Activated T-helper 1 cell treated with anti-CD3 and anti-CD28 coated beads, Interleukin-12 subunit alpha, Interleukin-12 subunit beta, Interleukin-2, Interleukin-4 antibody, amounts not matched to agents 30 ng/mL and 10 ng/mL and 1 ng/mL, durations not matched to agents 14 hours and 24 hours and 36 hours (primary cell): ENCODE data around the gene TRIP13. TPM values are rescaled to one million over a fixed set of nuclear protein-coding genes. Genes with fewer than 3 reads are reported as not detected.

Source experiments
- DNase-seq: peaks from one replicate; pipeline ENCODE4 v3.0.0; 2021; ENCODE audit warnings: low spot score
- H3K27ac Mint-ChIP-seq: one replicate; pipeline ENCODE4 v1.8.0; 2021; ENCODE audit warnings: mild to moderate bottlenecking, mixed read lengths
- H3K27me3 Mint-ChIP-seq: one replicate; pipeline ENCODE4 v1.8.0; 2022; ENCODE audit warnings: mild to moderate bottlenecking, moderate library complexity, mixed read lengths; ENCODE audit not compliant: insufficient read depth
- H3K36me3 Mint-ChIP-seq: one replicate; pipeline ENCODE4 v1.8.0; 2021; ENCODE audit warnings: low read depth, mixed read lengths
- H3K4me1 Mint-ChIP-seq: one replicate; pipeline ENCODE4 v1.8.0; 2021; ENCODE audit warnings: low read depth, mixed read lengths
- H3K4me3 Mint-ChIP-seq: one replicate; pipeline ENCODE4 v1.8.0; 2021; ENCODE audit warnings: mild to moderate bottlenecking, moderate library complexity, mixed read lengths
- H3K9me3 Mint-ChIP-seq: one replicate; pipeline ENCODE4 v1.8.0; 2021; ENCODE audit warnings: mixed read lengths
- intact Hi-C: fragments of 100-400 bp; cut with micrococcal nuclease; formaldehyde crosslinking; loops from one replicate; pipeline ENCODE4 v1.15.1; 2024
- total RNA-seq: library from RNA; stranded (reverse); gene quantifications from 2 replicates; pipeline ENCODE4 v1.2.3, GENCODE V29; 2022

The TRIP13 gene
- total RNA-seq, 1 donor from 2014 or later: 37.2 TPM

DNA sequence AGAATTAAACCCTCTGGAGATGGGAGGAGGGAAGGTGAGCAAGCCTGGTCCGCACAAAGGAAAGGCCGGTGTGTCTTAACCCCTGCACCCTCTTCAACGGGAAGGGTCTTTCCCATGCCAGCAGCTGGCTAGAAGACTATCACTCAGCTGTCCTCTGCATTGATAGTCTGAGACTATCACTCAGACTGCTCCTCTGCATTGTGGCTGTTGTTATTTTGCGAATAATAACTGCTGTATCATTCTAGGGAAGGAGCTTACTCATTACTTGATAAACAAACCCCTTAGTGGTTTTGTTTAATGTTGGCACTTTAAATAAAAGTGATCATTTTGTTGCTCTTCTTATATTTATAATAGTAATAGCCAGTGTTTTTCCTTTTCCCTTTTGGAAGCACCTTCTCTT, 8.1 kb downstream of the TRIP13 start:
- H3K27ac Mint-ChIP-seq: no peak overlapping the region
- H3K4me3 Mint-ChIP-seq: no peak overlapping the region
- no peaks in the 10 kb centered on the region for H3K9me3 Mint-ChIP-seq
- H3K36me3 Mint-ChIP-seq: peaks cover 33% of the 10 kb centered on the region
- DNase-seq: no peak
- intact Hi-C loops: no loop called here
- H3K27me3 Mint-ChIP-seq: no peaks in the 10 kb centered on the region
- H3K4me1 Mint-ChIP-seq: no peaks in the 10 kb centered on the region

DNA sequence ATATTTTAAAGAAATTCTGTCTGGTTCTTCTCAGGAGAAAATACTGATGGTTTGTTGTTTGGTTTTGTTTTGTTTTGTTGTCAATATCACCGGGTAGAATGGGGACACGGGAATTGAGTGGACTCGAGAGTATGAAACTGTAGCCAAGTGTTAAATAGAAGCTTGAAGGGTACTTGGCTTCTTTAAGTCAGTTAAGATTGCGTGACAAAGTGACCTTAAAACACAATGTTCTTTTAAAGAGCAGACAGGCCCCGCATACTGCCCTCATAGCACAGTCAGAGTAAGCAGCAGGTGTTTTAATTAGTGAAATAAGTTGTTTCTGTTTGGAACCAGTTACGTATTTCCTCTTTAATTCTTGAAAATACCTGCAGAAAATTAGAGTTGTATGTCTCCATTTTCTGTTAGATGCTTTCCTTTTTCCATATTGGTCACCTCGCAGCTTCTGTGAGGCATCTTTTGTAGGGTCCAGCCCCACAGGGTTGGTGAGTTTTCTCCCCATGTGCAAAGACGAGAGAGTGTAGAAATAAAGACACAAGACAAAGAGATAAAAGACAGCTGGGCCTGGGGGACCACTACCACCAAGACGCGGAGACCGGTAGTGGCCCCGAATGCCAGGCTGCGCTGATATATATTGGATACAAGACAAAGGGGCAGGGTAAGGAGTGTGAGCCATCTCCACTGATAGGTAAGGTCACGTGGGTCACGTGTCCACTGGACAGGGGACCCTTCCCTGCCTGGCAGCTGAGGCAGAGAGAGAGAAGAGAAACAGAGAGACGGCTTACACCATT, 9.6 kb downstream of the TRIP13 start:
- H3K27ac Mint-ChIP-seq: no peak overlapping the region
- H3K27me3 Mint-ChIP-seq: no peaks in the 10 kb centered on the region
- H3K4me3 Mint-ChIP-seq: no peak overlapping the region
- H3K4me1 Mint-ChIP-seq: no peaks in the 10 kb centered on the region
- intact Hi-C loops: loop anchor here (2.0 kb wide), 1 partner anchor 232 kb away; no protein-coding TSS in a partner anchor
- no peak for DNase-seq
- no peaks in the 10 kb centered on the region for H3K9me3 Mint-ChIP-seq
- H3K36me3 Mint-ChIP-seq: peaks cover 29% of the 10 kb centered on the region

DNA sequence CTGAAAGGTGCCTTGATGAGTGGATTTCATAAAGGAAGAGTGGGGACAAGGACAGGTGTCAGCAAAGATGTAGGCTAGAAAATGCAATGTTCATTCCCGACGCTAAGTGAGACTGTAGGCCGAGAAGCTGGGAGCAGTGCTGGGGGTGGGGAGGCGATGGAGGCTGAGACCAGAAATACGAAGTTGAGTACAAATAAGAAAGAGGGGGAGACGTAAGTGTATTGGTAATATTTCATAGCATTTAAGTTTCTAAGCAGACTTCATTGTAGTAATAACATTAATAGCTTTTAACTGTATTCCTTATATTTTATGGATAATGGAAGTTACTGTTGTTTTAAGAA, 11.0 kb downstream of the TRIP13 start:
- DNase-seq: no peak
- Mint-ChIP-seq H3K4me3 (no peak overlapping the region), H3K36me3 (peaks cover 29% of the 10 kb centered on the region), H3K4me1 (no peaks in the 10 kb centered on the region), H3K27ac (no peak overlapping the region), H3K27me3 (no peaks in the 10 kb centered on the region), H3K9me3 (no peaks in the 10 kb centered on the region)
- intact Hi-C loops: loop anchor here (2.0 kb wide), 1 partner anchor 233 kb away; no protein-coding TSS in a partner anchor

DNA sequence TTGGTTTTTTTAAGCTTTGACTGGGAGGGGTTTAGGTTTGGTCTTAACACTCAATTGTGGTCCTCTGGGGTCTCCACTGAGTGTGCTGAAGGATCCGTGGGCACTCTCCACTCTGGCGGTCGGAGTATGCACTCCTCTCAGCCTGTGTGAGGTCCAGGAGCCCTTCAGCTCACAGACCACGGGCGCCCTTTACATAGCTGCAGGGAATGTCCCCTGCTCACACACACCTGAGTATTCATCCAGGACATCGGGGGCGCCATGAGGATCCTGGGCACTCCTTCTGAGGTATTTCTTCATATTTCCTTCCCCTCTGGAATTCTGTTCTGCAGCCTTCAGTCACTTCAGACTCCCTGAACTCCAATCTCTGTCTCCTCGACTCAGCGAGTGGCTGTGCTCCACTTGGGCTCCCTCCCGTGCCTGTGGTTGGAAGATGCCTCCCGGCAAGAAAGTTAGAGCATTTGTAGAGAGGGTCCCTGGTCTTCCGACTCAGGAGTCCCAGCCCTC, 12.5 kb downstream of the TRIP13 start:
- peaks cover 29% of the 10 kb centered on the region for H3K36me3 Mint-ChIP-seq
- H3K27ac Mint-ChIP-seq: no peak overlapping the region
- no peak for DNase-seq
- H3K4me3 Mint-ChIP-seq: no peak overlapping the region
- no peaks in the 10 kb centered on the region for H3K27me3 Mint-ChIP-seq
- intact Hi-C loops: no loop called here
- H3K9me3 Mint-ChIP-seq: no peaks in the 10 kb centered on the region
- no peaks in the 10 kb centered on the region for H3K4me1 Mint-ChIP-seq

DNA sequence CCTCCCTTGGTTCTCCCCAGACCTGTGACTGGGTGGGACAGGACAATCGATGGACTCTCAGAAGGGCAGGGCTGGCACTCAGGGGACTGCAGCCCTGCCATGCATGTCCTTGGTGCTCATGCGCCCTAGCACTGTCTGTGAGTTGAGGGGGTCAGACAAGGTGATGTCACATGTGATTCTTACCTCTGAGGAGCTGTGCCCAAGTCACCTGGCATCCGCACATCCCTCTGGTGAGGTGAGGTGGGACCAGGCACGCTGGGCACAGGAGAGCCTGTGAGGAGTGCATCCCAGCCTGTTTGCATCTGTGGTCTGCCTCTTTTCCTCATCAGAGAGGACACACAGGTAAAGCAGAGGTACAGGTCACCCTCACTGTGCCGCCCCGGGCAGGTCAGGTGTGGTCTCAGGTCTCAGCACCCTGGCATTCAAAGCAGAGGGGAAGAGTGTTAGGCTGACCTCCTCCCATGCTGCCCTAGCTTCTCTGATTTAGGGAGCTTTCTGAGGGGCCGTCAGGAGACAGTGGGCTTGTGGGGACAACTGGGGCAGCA, 14.8 kb downstream of the TRIP13 start:
- no peak for DNase-seq
- peaks cover 30% of the 10 kb centered on the region for H3K36me3 Mint-ChIP-seq
- no peak overlapping the region for H3K4me3 Mint-ChIP-seq
- intact Hi-C loops: no loop called here
- H3K4me1 Mint-ChIP-seq: peaks cover 5% of the 10 kb centered on the region
- H3K27ac Mint-ChIP-seq: no peak overlapping the region
- H3K9me3 Mint-ChIP-seq: no peaks in the 10 kb centered on the region
- H3K27me3 Mint-ChIP-seq: no peaks in the 10 kb centered on the region

DNA sequence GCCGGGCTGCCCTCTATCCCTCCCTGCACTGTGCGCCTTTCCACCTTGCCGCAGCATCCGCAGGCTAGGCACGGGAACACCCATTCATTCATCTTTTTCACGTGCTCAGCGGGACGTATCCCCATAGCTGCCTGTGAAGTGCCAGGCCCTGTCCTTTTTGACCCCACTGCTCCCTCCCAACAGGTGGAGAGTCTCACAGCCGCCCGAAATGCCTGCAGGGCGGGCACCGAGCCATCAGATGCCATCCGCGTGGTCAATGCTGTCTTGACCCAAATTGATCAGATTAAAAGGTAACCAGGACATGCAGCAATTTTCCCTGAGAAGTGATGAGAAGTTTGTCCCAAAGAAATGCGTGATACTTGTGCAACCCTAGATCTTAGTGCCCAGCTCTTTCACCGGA, 15.5 kb downstream of the TRIP13 start:
- Mint-ChIP-seq H3K36me3 (peaks cover 24% of the 10 kb centered on the region), H3K9me3 (no peaks in the 10 kb centered on the region), H3K4me3 (no peak overlapping the region), H3K4me1 (peaks cover 7% of the 10 kb centered on the region), H3K27me3 (no peaks in the 10 kb centered on the region), H3K27ac (peak overlapping the region; percentile 18)
- DNase-seq: no peak
- intact Hi-C loops: no loop called here

DNA sequence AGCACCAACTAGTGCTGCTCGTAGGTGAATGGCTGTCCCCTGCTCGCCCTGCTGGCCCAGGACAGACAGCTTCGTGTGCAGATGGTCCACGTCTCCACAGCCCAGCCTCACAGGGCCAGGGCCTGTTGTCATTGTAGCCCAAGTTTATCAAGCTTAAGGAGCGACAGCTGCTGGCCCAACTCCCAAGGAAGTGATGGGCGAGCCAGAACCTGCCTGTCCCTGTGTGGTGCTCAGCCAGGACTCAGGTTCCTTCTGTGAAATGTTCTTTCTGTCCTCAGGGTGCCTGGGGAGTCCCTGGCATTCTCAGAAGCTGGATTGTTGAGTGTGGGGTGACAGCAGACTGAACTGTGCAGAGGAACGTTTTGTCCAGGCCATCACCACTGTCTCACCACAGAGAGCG, 16.4 kb downstream of the TRIP13 start:
- H3K27me3 Mint-ChIP-seq: no peaks in the 10 kb centered on the region
- intact Hi-C loops: no loop called here
- no peaks in the 10 kb centered on the region for H3K9me3 Mint-ChIP-seq
- peaks cover 7% of the 10 kb centered on the region for H3K4me1 Mint-ChIP-seq
- DNase-seq: no peak
- no peak overlapping the region for H3K27ac Mint-ChIP-seq
- H3K4me3 Mint-ChIP-seq: no peak overlapping the region
- peaks cover 23% of the 10 kb centered on the region for H3K36me3 Mint-ChIP-seq

DNA sequence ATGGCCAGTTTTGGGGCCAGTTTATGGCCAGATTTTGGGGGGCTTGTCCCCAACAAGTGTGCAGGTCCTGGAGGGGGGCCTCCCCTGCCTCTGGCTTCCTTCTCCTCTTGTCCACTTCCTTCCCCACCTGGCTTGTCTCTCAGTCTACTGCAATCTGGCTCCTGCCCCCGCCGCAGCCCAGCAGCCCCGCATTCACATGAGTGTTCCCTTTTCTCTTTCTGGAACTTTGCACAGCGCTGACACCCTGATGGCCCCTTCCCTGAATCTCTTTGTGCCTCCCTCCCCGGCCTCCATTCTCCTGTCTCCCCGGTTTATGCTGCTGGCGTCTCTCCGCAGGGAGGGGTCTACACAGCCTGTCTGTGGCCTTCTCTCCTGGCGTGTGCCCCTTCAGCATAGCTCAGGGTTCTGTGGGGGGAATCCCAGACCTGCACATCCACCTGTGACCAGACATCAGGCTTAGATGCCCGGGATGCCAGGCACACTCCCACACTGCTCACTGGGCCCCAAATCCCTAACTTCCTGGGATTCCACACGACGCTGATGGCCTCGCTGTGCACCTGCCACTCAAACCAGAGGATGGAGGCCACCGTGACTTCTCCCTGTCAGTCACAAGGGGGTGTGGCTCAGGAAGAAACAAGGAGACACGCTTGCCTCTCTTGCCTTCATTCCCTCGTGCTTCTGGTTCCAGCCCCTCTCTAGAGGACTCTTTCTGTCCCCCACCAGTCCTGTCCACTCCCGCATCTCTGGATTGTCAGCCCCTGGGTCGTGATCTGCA, 17.5 kb downstream of the TRIP13 start:
- Mint-ChIP-seq H3K9me3 (no peaks in the 10 kb centered on the region), H3K27me3 (no peaks in the 10 kb centered on the region), H3K4me3 (no peak overlapping the region), H3K36me3 (peaks cover 22% of the 10 kb centered on the region), H3K27ac (no peak overlapping the region), H3K4me1 (peaks cover 7% of the 10 kb centered on the region)
- DNase-seq: no peak
- intact Hi-C loops: no loop called here

DNA sequence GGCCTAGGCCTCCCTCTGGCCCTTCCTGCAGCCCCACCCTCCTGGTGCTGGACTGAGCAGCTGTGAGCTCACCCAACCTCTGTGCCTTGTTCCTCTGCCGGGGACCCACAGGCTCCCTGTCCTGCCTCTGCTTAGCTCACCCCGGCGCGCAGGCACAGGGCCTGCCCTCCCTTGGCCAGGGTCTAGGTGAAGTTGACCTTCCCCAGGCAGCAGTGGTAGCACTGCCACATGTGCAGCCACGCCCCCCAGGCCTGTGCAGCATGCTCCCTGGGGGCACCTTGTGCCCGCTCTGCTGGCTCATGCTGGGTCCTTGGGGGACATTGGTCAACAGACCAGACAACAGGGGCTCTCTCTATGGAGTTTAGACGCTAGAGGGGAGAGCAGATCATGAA, 18.1 kb downstream of the TRIP13 start:
- H3K36me3 Mint-ChIP-seq: peaks cover 19% of the 10 kb centered on the region
- H3K4me1 Mint-ChIP-seq: peaks cover 7% of the 10 kb centered on the region

DNA sequence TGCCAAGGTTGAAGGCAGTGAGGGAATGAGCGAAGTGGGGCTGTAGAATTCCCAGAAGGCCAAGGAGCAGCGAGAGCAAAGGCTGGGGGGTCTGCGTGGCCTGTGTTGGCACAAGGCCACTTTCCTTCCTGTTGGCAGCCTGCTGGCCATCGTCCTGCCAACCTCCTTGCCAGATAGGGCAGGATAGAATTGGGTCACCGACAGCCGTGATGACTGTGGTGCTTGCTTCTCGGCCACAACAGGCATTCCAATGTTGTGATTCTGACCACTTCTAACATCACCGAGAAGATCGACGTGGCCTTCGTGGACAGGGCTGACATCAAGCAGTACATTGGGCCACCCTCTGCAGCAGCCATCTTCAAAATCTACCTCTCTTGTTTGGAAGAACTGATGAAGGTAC, 18.9 kb downstream of the TRIP13 start:
- Mint-ChIP-seq H3K27ac (no peak overlapping the region), H3K9me3 (no peaks in the 10 kb centered on the region), H3K4me3 (no peak overlapping the region), H3K27me3 (no peaks in the 10 kb centered on the region), H3K4me1 (peaks cover 7% of the 10 kb centered on the region), H3K36me3 (peaks cover 17% of the 10 kb centered on the region)
- no peak for DNase-seq
- intact Hi-C loops: no loop called here

More for the DNA sequence above, 18.1 kb downstream of the TRIP13 start:
- Mint-ChIP-seq H3K27me3 (no peaks in the 10 kb centered on the region), H3K9me3 (no peaks in the 10 kb centered on the region), H3K27ac (no peak overlapping the region), H3K4me3 (no peak overlapping the region)
- DNase-seq: no peak
- intact Hi-C loops: no loop called here

DNA sequence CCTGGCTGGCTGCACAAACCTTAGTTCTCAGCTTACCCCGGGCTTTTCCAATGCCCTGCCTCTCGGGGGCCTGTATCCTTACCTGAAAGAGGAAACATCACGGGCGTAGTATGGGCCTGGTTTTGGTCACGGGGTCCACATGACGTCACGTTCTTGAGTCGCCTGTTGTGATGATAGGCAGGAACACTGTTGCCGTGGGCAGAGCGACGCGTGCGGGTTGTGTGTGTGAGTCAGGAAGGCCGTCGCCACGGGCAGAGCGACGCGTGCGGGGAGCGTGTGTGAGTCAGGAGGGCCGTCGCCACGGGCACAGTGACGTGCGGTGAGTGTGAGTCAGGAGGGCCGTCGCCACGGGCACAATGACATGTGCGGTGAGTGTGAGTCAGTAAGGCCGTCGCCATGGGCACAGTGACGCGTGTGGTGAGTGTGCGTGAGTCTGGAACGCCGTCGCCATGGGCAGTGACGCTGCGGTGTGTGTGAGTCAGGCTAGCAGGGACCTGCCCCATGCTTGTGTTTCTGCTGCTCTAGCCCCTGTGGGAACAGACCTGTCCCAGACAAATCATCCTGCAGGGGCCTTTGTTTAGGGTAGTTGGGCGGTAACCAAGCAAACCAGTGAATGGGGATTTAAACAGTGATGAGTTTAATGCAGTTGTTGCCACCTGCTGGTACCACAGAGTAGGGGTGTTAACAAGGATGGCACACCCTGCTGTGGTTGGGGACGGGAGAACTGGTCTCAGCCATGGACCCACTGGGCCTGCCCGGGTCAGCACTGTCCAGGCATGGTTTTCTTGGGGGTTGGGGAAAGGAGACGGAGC, 19.8 kb downstream of the TRIP13 start:
- Mint-ChIP-seq H3K27ac (peak overlapping the region; percentile 60), H3K27me3 (no peaks in the 10 kb centered on the region), H3K4me1 (peaks cover 7% of the 10 kb centered on the region), H3K4me3 (no peak overlapping the region), H3K36me3 (peaks cover 17% of the 10 kb centered on the region), H3K9me3 (no peaks in the 10 kb centered on the region)
- intact Hi-C loops: loop anchor here (1.0 kb wide), 1 partner anchor 93 kb away; no protein-coding TSS in a partner anchor
- no peak for DNase-seq

DNA sequence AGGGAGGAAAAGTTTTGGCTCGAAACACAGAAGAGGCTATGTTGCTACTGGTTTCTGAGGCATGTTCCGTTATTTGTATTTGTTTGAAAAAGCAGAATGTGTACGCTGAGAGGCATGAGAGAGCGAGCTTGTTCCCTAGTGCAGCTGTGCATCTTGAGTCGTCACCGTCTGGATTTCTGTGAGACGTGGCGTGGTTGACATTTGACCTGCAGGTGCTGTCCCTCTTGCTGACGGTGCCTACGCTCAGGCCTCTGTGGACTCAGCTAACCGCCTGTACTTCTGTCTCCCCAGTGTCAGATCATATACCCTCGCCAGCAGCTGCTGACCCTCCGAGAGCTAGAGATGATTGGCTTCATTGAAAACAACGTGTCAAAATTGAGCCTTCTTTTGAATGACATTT, 21.5 kb downstream of the TRIP13 start:
- no peak overlapping the region for H3K4me3 Mint-ChIP-seq

More for the DNA sequence above, 21.5 kb downstream of the TRIP13 start:
- no peaks in the 10 kb centered on the region for H3K9me3 Mint-ChIP-seq
- H3K36me3 Mint-ChIP-seq: peaks cover 17% of the 10 kb centered on the region
- no peak overlapping the region for H3K27ac Mint-ChIP-seq
- intact Hi-C loops: no loop called here
- DNase-seq: no peak
- peaks cover 7% of the 10 kb centered on the region for H3K4me1 Mint-ChIP-seq
- no peaks in the 10 kb centered on the region for H3K27me3 Mint-ChIP-seq
